ENCODE data around the gene MIS18BP1.

GRCh38 chr14:45169906-45170305 lies 83.1 kb downstream of the MIS18BP1 start:
- TF ChIP-seq CTCF (IDR thresholded peaks at IDR 0.05; ENCODE audit: low read depth, low read length, poor library complexity, severe bottlenecking) = no peak
- TF ChIP-seq EZH2phosphoT487 (IDR thresholded peaks at IDR 0.05; ENCODE audit: borderline replicate concordance, low read length) = no peak

Measured in DOHH2 (cell line).